ENCODE measurements around the gene TRAPPC14. TPM values are rescaled to one million over a fixed set of nuclear protein-coding genes. Genes with fewer than 3 reads are reported as not detected.
"Not testable (repeated sequence)": the region's sequence is repeated elsewhere in the genome, so short reads cannot be mapped to it uniquely, and the experiment has no call there.

The TRAPPC14 gene
- polyA plus RNA-seq, 1 donor from 2014 or later = 6.3 TPM

DNA sequence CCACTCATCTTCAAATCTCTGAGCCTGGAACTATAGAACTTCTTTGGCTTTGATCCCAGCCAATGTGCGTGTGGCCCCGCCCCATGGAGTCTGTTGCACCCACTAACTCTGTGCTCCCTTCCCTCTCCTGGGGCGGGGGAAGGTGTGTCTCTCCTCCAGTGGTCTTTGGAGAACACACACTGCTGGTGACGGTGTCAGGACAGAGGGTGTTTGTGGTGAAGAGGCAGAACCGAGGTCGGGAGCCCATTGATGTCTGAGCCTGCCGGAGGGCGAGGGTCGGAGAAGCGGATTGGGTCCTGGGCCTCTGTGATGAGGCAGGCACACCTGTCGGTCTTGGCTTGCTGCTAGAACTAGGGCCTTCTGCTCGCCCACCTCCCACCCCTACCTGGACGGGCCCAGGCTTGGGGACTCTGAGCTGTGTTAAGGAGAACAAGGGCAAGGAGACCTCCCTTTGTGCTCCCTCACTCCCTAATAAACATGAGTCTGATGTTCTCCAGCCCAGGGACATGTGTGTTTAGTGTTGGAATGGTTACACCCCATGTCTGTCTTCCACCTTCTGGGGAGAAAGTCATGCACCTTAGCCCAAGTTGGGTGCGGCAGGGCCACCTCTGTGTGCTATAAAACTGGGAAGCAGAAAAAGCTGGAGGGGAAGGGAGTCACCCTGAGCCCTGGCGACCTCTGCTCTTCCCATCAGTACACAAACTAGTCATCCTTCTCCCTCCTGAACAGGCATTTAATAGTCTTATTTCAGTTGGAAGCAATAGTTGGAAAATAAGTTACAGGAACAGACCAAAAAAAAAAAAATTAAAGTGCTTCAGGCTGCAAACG lies 4.6 kb downstream of the TRAPPC14 start:
- H3K4me3 Mint-ChIP-seq = peak overlapping the region in 3 of 4 donors; percentile 28 to 68 (median 58)
- peaks cover 4% of the 10 kb centered on the region for H3K36me3 Mint-ChIP-seq
- H3K27ac Mint-ChIP-seq = peak overlapping the region in 2 of 3 donors; percentile 82 to 92
- no peaks in the 10 kb centered on the region for H3K27me3 Mint-ChIP-seq
- H3K4me1 Mint-ChIP-seq = peaks cover 33 to 42% (median 37%) of the 10 kb centered on the region in 3 donors
- no peaks in the 10 kb centered on the region for H3K9me3 Mint-ChIP-seq

- peak overlapping the region in 3 of 4 donors; percentile 58 to 88 (median 68) for H3K4me3 Mint-ChIP-seq
- peaks cover 38 to 48% (median 42%) of the 10 kb centered on the region in 3 donors for H3K4me1 Mint-ChIP-seq
- no peaks in the 10 kb centered on the region for H3K27me3 Mint-ChIP-seq
- peaks cover 4% of the 10 kb centered on the region for H3K36me3 Mint-ChIP-seq
- H3K27ac Mint-ChIP-seq = peak overlapping the region in 1 of 3 donors; percentile 92
- H3K9me3 Mint-ChIP-seq = no peaks in the 10 kb centered on the region
These were observed 5.4 kb downstream of the TRAPPC14 start for GRCh38 chr7:100152937-100153666.

GRCh38 chr7:100152404-100152803 lies 6.1 kb downstream of the TRAPPC14 start:
- Mint-ChIP-seq H3K9me3 (no peaks in the 10 kb centered on the region), H3K27me3 (no peaks in the 10 kb centered on the region), H3K36me3 (peaks cover 4% of the 10 kb centered on the region), H3K27ac (peak overlapping the region in 2 of 3 donors; percentile 36 to 92), H3K4me3 (peak overlapping the region; percentile 10 to 88 (median 62)), H3K4me1 (peaks cover 34 to 44% (median 39%) of the 10 kb centered on the region in 3 donors)

DNA sequence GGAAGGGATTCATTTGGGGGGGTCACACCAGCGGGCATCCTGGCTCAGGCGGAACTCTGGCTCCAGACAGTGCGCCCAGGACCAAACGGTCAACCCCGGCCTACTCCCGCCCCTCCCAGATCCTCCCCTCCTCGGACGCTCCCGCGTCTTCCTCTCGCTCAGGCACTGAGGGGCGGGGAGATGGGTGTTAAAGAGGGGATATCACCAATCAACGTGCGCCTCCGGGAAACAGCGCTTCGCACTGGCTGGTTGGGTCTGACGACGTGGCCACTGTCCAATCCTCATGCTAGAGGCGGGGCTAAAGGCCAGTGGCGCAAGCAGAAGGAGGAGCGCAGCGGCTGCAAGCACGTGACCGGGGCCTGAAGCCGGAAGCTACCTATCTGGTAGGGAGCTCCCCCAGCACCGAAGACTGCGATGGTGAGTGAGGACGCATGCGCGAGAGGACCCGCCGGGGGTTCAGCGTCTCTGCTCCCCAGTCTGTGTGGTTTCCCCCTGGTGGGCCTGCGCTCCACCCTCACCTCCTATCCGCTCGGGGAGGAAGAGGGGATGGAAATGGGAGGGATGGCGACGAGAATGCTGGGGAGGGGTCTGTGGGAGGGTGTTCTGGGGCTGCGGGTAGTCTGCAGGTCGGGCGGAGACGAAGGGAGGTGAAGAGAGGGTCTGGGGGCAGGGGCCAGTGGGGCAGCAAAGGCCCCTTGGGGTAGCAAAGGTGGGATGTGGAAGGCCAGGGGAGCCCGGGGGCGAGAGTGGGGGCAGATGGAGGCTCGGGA lies 9.8 kb downstream of the TRAPPC14 start, which contains the start of gene LAMTOR4:
Gene LAMTOR4 (plus strand): TSS at position 360 of the 770 bp plus-strand sequence. CDS start 55 bp downstream, at position 415.
- no peaks in the 10 kb centered on the region for H3K9me3 Mint-ChIP-seq
- peaks cover 19 to 31% (median 24%) of the 10 kb centered on the region in 3 donors for H3K4me1 Mint-ChIP-seq
- H3K27ac Mint-ChIP-seq = peak within 1 kb of the TSS; percentile 82 to 98 (median 97)
- H3K27me3 Mint-ChIP-seq = no peaks in the 10 kb centered on the region
- peak within 1 kb of the TSS; percentile 80 to 99 (median 97) for H3K4me3 Mint-ChIP-seq
- H3K36me3 Mint-ChIP-seq = peaks cover 2% of the 10 kb centered on the region

DNA sequence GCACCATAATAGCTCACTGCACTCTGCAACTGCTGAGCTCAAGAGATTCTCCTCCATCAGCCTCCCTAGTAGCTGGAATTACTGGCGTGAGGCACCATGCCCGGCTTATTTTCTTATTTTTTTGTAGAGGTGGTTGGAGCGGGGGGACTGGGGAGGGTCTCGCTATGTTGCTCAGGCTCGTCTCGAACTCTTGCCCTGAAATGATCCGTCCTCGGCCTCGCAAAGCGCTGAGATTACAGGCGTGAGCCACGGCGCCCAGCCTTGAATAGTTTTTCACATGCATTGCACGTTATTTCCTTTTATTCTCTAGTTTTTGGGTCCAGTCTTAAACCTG lies 10.3 kb downstream of the TRAPPC14 start:
- H3K27ac Mint-ChIP-seq = peak overlapping the region; percentile 82 to 98 (median 97)
- H3K36me3 Mint-ChIP-seq = peaks cover 2% of the 10 kb centered on the region
- H3K4me3 Mint-ChIP-seq = peak overlapping the region; percentile 80 to 99 (median 97)
- no peaks in the 10 kb centered on the region for H3K27me3 Mint-ChIP-seq
- H3K4me1 Mint-ChIP-seq = peaks cover 19 to 29% (median 21%) of the 10 kb centered on the region in 3 donors
- H3K9me3 Mint-ChIP-seq = no peaks in the 10 kb centered on the region

- peaks cover 2% of the 10 kb centered on the region for H3K36me3 Mint-ChIP-seq
- H3K4me1 Mint-ChIP-seq = peaks cover 15 to 21% (median 16%) of the 10 kb centered on the region in 3 donors
- no peaks in the 10 kb centered on the region for H3K9me3 Mint-ChIP-seq
- no peaks in the 10 kb centered on the region for H3K27me3 Mint-ChIP-seq
- H3K27ac Mint-ChIP-seq = no peak overlapping the region
- H3K4me3 Mint-ChIP-seq = no peak overlapping the region
These were observed 11.2 kb downstream of the TRAPPC14 start for GRCh38 chr7:100147278-100147677.

DNA sequence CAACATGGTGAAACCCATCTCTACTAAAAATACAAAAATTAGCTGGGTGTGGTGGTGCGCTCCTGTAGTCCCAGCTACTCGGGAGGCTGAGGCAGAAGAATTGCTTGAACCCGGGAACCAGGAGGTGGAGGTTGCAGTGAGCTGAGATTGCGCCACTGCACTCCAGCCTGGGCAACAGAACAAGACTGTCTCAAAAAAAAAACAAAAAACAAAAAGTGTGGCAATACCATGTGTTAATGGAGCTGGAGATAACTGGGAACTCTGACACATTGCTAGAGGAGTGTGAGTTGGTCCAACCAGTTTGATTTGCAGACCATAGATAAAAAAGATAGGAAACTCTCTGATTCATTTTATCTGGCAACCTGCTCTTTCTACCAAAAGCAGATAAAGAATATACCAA lies 12.2 kb downstream of the TRAPPC14 start:
- not testable (repeated sequence) for H3K36me3 Mint-ChIP-seq, H3K9me3 Mint-ChIP-seq, H3K4me3 Mint-ChIP-seq, H3K27me3 Mint-ChIP-seq, H3K27ac Mint-ChIP-seq
- H3K4me1 Mint-ChIP-seq = peaks cover 11 to 17% (median 13%) of the 10 kb centered on the region in 3 donors

GRCh38 chr7:100142461-100142860 lies 16.1 kb downstream of the TRAPPC14 start:
- Mint-ChIP-seq H3K9me3 (no peaks in the 10 kb centered on the region), H3K27ac (no peak overlapping the region), H3K27me3 (no peaks in the 10 kb centered on the region), H3K4me1 (peaks cover 8 to 16% (median 14%) of the 10 kb centered on the region in 3 donors), H3K4me3 (no peak overlapping the region), H3K36me3 (no peaks in the 10 kb centered on the region)

DNA sequence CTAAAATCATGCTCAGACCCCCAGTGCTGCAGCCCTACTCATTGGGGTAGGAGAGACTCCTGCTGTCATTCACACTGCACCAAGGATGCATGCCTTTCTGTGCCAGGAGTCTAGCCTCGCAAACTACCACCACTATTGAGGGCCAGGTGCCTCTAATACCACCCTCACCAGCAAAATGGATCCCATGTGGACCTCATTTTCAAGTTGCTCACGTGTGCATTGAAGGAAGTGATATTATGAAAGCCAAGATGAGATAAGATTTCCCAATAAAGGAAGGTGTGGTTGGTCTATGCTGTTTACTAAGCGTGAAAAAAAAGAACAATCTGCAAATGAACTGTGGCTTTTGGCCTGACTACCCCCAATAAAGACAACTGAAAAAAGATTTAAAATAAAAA lies 17.0 kb downstream of the TRAPPC14 start:
- Mint-ChIP-seq H3K4me3 (no peak overlapping the region), H3K27me3 (no peaks in the 10 kb centered on the region), H3K4me1 (peaks cover 8 to 16% (median 14%) of the 10 kb centered on the region in 3 donors), H3K27ac (no peak overlapping the region), H3K36me3 (no peaks in the 10 kb centered on the region), H3K9me3 (no peaks in the 10 kb centered on the region)

DNA sequence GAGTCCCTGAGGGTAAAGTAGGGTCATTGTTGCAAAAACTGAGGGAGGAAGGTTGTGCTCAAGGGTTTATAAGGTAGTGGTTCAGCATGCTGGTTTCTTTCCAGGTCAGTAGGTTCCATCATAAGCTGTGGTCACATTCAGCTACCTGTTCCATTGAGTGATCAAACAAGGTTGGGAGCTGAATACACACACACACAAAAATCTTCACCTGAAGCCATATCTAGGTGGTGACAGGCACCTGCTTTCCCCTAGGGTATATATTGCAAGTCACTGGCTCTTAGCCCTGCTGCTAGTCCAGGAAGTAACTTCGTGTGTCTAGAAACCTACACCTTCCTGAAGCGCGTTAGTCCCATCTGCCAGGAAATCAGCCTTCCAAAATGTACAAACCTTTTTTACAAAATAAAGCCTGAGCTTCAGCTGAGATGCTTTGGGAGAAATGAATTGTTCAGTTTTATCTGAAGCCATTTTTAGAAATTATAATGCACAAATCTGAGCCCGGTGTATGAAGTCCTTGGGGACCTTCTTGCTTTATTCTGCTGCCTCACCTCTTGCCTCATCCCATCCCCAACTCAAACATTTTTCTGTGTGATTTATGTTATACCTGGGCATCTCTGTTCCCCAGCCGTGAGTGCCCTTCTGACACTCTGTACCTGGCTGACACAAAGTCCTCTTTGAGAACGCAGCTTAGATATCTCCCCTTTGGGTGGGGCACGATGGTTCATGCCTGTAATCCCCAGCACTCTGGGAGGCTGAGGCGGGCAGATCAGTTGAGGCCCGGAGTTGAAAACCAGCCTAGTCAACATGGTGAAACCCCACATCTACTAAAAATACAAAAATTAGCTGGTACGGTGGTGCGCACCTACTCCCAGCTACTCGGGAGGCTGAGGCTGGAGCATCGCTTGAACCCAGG lies 20.4 kb downstream of the TRAPPC14 start:
- H3K4me3 Mint-ChIP-seq = peak overlapping the region; percentile 27 to 91 (median 70)
- H3K27me3 Mint-ChIP-seq = no peaks in the 10 kb centered on the region
- peaks cover 8 to 16% (median 14%) of the 10 kb centered on the region in 3 donors for H3K4me1 Mint-ChIP-seq
- no peaks in the 10 kb centered on the region for H3K9me3 Mint-ChIP-seq
- H3K27ac Mint-ChIP-seq = peak overlapping the region in 2 of 3 donors; percentile 63 to 94
- no peaks in the 10 kb centered on the region for H3K36me3 Mint-ChIP-seq

DNA sequence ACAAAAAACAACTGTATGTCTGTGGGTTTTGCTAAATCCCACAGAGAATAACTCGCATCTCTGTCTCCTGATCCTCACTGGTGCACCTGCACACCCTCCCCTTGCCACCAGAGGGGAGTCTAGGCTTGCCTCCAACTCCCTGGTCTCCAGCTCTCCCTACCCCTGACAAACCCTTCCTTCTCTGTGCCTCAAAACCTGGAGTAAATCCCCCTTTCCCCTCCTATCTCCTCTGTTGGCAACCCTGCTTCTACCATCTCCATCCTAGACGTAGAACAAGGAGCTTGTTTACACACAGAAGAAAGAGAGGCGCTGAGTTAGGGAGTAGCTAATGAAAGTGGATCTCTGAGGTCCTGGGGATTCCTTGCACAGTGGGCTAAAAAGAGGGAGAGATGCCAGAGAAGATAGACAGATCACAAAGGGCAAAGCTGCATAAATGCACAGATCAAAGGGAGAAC lies 25.8 kb downstream of the TRAPPC14 start:
- peak overlapping the region in 2 of 4 donors; percentile 45 to 47 for H3K4me3 Mint-ChIP-seq

GRCh38 chr7:100132126-100132525 lies 26.4 kb downstream of the TRAPPC14 start:
- Mint-ChIP-seq H3K27me3 (no peaks in the 10 kb centered on the region), H3K27ac (peak overlapping the region in 1 of 3 donors; percentile 56), H3K4me3 (peak overlapping the region in 1 of 4 donors; percentile 45), H3K4me1 (peaks cover 4 to 11% (median 10%) of the 10 kb centered on the region in 3 donors), H3K36me3 (no peaks in the 10 kb centered on the region), H3K9me3 (no peaks in the 10 kb centered on the region)

More for the DNA sequence above, 25.8 kb downstream of the TRAPPC14 start:
- no peaks in the 10 kb centered on the region for H3K9me3 Mint-ChIP-seq
- H3K36me3 Mint-ChIP-seq = no peaks in the 10 kb centered on the region
- peaks cover 6 to 13% (median 12%) of the 10 kb centered on the region in 3 donors for H3K4me1 Mint-ChIP-seq
- peak overlapping the region in 1 of 3 donors; percentile 56 for H3K27ac Mint-ChIP-seq
- no peaks in the 10 kb centered on the region for H3K27me3 Mint-ChIP-seq

DNA sequence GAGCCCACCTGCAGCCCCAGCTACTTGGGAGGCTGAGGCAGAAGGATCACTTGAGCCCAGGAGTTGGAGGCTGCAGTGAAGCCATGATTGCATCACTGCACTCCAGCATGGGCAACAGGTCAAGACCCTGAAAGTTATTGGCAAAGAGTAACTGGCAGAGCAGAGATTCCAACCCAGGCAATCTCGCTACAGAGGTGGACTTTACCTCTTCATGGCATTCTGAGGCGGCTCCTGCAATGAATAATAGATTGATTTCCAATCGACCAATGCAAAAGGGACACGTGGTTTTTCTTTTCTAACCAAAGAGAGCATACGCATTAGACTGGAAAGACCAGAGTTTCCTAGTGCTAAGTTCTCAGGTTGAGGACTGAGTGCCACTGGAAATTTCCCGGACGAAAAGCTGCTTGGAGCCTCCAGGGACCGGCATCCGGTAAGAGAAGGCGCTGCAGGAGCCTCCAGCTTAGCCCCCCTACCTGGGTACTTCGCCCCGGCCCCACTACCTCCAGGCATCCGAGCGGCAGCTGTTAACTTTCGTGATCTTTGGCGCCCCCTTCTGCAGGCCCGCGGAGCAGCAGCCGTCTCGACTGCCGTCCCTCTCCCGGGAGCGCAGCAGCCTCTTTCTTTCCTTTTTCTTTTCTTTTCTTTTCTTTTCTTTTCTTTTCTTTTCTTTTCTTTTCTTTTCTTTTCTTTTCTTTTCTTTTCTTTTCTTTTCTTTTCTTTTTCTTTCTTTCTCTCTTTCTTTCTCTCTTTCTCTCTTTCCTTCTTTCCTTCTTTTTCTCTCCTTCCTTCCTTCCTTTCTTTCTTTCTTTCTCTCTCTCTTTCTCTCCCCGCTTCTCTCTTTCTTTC lies 27.7 kb downstream of the TRAPPC14 start:
- H3K27ac Mint-ChIP-seq = no peak overlapping the region
- H3K9me3 Mint-ChIP-seq = no peaks in the 10 kb centered on the region
- peak overlapping the region in 2 of 4 donors; percentile 43 to 63 for H3K4me3 Mint-ChIP-seq
- peaks cover 2% of the 10 kb centered on the region for H3K36me3 Mint-ChIP-seq
- H3K27me3 Mint-ChIP-seq = no peaks in the 10 kb centered on the region
- peaks cover 9 to 18% (median 12%) of the 10 kb centered on the region in 3 donors for H3K4me1 Mint-ChIP-seq

Data from IgD-negative memory B cell (primary cell).